GM21619 (cell line): ENCODE measurements around the gene MOB3B.
"Not testable (repeated sequence)": the region's sequence is repeated elsewhere in the genome, so short reads cannot be mapped to it uniquely, and the experiment has no call there.

Experiments used
- ATAC-seq: cut with Tn5 transposase; IDR thresholded peaks from one replicate; pipeline ENCODE4 v1.9.1; 2021; ENCODE audit not compliant: unreplicated experiment

Gene MOB3B

DNA sequence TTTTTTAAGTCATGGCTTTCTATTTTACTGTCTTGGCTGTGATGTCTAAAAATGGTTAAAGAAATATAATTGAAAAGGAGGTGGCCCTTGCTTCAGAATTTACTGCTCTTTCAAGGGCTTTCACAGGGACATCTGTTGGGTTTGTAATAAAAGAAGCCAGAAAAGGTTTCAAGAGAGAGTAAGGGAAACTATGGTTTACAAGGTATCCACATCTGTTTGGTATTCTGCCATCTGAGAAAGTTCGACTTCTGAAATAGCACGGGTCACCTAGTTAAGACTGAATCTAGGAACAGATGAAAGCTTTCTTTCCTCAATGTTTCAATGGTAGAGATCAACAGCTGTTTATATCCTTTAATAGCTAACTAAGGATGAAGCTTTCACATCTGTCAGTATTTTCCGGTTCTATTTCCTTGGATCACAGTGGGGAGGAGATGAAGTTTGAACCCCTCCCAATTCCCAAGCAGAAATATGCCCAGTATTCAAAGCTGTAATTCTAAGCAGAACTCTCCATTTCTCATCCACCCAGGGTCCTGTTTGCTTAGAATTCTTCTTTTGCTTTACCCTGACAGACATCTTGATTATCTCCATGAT is 78.3 kb downstream of the MOB3B start:
- ATAC-seq = no peak

- no peak for ATAC-seq
Measured at GRCh38 chr9:27450752-27451151, 78.9 kb downstream of the MOB3B start.

DNA sequence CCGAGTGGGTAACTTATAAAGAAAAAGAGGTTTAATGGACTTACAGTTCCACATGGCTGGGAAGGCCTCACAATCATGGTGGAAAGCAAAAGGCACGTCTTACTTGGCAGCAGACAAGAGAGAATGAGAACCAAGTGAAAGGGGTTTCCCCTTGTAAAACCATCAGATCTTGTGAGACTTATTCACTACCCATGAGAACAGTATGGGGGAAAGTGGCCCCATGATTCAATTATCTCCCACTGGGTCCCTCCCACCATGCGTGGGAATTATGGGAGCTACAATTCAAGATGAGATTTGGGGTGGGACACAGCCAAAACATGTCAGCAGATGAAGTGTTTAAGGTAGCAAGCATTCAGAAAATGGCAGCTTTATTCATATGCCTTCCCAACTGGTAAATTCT is 81.3 kb downstream of the MOB3B start:
- not testable (repeated sequence) for ATAC-seq

DNA sequence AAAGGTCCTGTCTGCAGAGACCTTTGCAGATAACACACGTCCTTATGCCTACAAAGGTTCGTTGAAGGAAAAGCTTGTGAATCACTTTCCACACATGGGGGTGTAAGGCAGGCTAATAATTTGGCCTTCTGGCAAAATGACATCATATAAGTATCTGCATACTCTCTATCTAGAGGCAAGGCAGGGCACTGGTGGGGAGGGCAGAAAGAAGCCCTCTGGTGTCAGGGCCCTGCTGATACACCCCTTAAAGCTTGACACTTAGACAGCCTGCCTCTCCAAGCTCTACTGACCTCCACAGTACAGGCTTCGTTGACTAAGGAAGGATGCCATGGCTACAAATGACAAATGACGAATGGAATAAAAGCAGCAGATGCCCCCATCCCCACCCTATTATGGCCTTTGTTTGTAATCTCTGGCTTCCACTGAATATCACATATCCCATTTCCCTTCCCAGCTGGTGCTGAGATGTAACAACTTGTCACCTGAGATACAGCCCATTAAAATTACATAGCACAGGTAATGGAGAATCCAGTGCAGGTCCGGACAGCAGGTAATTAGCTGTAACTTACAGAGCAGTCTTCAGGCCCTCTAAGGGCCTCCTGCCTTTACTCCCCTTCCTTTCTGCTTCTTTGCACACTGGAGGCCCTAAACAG is 82.5 kb downstream of the MOB3B start:
- no peak for ATAC-seq

GRCh38 chr9:27445688-27446087 is 83.9 kb downstream of the MOB3B start:
- ATAC-seq = no peak

GRCh38 chr9:27445057-27445595 is 84.5 kb downstream of the MOB3B start:
- no peak for ATAC-seq

DNA sequence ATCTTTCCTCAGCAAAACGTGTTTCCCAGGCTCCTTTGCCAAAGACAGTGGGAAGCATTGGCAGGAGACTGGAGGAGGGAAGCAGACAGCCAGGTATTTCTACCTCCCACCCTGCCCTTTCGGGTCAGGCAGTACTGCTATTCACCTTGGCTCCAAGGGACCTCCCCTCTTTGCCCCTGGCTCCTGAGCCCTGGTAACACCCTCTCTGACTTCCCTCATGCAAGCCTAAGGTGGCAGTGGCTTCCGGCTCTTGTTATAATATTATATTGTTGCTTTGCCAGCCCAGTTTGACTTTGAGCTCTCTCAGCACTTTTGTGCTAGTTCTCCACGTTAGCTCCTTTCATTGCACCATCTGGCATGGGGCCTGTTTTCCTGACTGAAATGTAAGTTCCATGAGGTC is 87.2 kb downstream of the MOB3B start:
- no peak for ATAC-seq

GRCh38 chr9:27441741-27442070 is 87.9 kb downstream of the MOB3B start:
- ATAC-seq = peak; percentile 63

- no peak for ATAC-seq
Measured at GRCh38 chr9:27440888-27441740, 88.5 kb downstream of the MOB3B start.

GRCh38 chr9:27438522-27438921 is 91.1 kb downstream of the MOB3B start:
- ATAC-seq = no peak

GRCh38 chr9:27437652-27438373 is 91.8 kb downstream of the MOB3B start:
- ATAC-seq = no peak

DNA sequence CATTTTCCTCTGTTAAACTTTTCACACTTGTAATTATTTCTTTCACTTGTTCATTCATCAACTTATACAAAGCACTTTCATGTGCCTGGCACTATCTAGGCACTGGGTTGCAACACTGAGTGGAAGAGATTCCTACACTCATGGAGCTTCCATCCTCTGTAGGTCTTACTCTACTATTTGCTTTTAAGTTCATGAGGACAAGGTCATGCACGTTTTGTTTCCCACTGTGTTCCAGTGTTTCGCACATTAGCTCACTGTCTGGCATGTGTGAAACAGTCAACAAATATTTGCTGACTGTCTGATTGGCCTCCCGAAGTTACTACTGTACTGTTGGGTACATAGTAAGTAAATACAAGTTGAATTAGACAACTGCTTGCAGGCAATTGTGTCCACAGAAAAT is 93.4 kb downstream of the MOB3B start:
- ATAC-seq = no peak

- no peak for ATAC-seq
Measured at GRCh38 chr9:27433631-27434325, 95.8 kb downstream of the MOB3B start.

GRCh38 chr9:27432308-27432707 is 97.3 kb downstream of the MOB3B start:
- ATAC-seq = no peak

- no peak for ATAC-seq
Measured at GRCh38 chr9:27431543-27432147, 98.0 kb downstream of the MOB3B start.

DNA sequence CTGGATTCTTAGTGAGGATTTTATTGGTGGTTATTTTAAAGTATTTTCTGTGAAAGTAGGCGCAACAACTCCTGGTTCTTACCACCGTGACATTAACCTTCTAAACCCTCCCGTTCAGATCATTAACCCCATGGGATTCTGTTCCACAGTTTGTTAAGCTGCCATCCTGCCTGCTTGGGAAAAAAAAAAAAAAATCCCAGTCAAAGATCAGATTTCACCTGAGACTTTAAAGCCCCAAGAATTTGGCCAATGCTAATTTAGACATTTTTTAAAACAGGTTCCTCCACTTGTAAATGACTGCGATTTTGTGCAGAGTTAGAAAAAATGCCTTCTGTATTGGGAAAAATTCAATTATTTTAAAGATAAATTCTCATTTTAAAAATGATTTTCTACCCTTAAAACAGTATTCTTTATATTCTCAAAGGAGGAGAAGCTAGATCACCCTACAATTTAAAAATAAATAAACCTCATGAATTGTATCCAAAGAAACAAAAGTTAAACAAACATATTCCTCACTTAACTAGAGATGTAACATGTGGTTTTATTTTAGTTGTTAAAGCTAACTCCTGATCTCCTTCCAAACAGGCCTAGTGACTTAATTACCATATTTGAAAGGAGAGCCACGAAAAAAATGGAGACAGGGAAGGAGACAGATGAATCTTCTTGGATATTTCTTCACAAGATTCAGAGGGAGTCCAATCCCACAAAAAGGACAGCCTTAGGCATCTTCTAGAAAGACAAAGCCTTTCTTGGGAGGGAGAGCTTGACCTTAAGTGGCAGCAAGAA is 98.7 kb downstream of the MOB3B start:
- no peak for ATAC-seq

DNA sequence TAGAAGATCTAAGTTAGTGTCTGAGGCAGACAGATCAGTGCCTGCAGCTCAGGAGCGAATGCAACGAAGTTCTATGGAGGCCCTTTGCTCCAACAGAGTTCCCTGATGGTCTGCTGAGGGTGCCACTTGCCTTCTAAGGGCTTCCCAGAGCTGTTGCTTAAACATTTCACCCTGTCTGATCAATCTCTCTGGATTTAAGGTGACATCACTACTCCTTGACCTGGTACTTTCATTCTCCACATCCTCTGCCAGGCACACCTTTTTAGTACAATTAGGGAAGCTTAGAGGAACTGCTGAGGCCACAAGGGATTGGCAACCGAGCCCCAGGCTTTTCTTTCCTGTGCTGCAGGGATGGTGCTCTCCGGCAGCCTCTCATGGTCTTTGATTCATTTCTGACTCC is 99.7 kb downstream of the MOB3B start:
- no peak for ATAC-seq

- no peak for ATAC-seq
Measured at GRCh38 chr9:27429436-27429835, 100.2 kb downstream of the MOB3B start.

DNA sequence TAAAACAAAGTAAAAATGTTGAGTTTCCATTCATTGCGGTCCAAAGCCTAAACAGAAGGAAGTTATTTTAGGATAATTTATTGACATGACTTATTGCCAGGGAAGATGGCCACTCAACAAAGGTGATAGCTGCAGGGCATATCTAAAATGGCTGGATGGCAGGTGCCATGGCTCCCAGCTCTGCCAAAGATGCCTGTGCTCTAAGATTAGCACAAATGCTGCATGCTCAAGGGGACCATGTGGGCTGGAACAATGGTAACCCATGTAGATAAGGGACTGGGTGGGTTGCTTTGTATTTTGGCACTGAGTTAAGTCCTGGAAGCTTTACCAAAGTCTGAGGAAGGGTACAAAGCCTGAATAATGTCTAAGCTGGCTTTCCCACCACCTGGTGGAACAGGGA is 101.1 kb downstream of the MOB3B start:
- no peak for ATAC-seq

GRCh38 chr9:27427272-27427643 is 102.4 kb downstream of the MOB3B start:
- ATAC-seq = no peak
